IMR-90 (cell line): ENCODE data around the gene MPPED1. TPM values are rescaled to one million over a fixed set of nuclear protein-coding genes. Genes with fewer than 3 reads are reported as not detected.

ENCODE experiments used
- ATAC-seq: fragments of 200-7000 bp; cut with Tn5 transposase; 2 replicates; pipeline ENCODE4 v1.9.1; 2020; ENCODE audit warnings: low read depth, mild to moderate bottlenecking, moderate library complexity
- BruUV-seq: library from RNA; stranded (reverse); fragments of 400-500 nt; replicated peaks from 2 replicates; lab custom pipeline; 2021; lab: Mats Ljungman, UMichigan
- CTCF ChIA-PET: fragments of 300-600 bp; formaldehyde crosslinking; extraction: SDS; loops from one replicate; lab custom pipeline; 2021; ENCODE audit warnings: antibody characterized with exemption; lab: Yijun Ruan, JAX
- POLR2A ChIA-PET: fragments of 300-600 bp; sonication (Branson Sonifier 250); formaldehyde crosslinking; loops from one replicate; lab custom pipeline; 2022; ENCODE audit warnings: antibody characterized with exemption; ENCODE audit not compliant: unreplicated experiment; lab: Charles Lee
- DNase-seq: peaks from one replicate; pipeline ENCODE4 v3.0.0; 2013
- H2AFZ ChIP-seq: replicated peaks from 2 replicates; pipeline ENCODE3; 2013; ENCODE audit warnings: low read length, mild to moderate bottlenecking; ENCODE audit not compliant: poor library complexity
- H2AK5ac ChIP-seq: 2 replicates; pipeline ENCODE4 v1.6.1; 2013; ENCODE audit warnings: low read depth, low read length, inconsistent platforms
- H2AK9ac ChIP-seq: replicated peaks from 2 replicates; pipeline ENCODE3; 2013; ENCODE audit warnings: mild to moderate bottlenecking, low read depth, low read length, moderate library complexity; ENCODE audit not compliant: poor library complexity
- H2BK120ac ChIP-seq: 2 replicates; pipeline ENCODE4 v1.6.1; 2013; ENCODE audit warnings: low read depth, low read length, inconsistent platforms
- H2BK15ac ChIP-seq: 3 replicates; pipeline ENCODE4 v1.6.1; 2013; ENCODE audit warnings: low read depth, low read length, inconsistent platforms
- H2BK20ac ChIP-seq: 2 replicates; pipeline ENCODE4 v1.6.1; 2013; ENCODE audit warnings: low read depth, mild to moderate bottlenecking, inconsistent platforms, low read length, moderate library complexity
- H2BK5ac ChIP-seq: 2 replicates; pipeline ENCODE4 v1.6.1; 2013; ENCODE audit warnings: mild to moderate bottlenecking, low read depth, low read length, inconsistent platforms; ENCODE audit not compliant: poor library complexity, severe bottlenecking
- H3K14ac ChIP-seq: replicated peaks from 2 replicates; pipeline ENCODE4 v1.6.1; 2013; ENCODE audit warnings: low read depth, low read length, inconsistent platforms
- H3K18ac ChIP-seq: 2 replicates; pipeline ENCODE4 v1.6.1; 2013; ENCODE audit warnings: low read depth, low read length, control low read depth
- H3K23ac ChIP-seq: 2 replicates; pipeline ENCODE4 v1.6.1; 2013; ENCODE audit warnings: low read depth, low read length, inconsistent platforms
- H3K27ac ChIP-seq: 2 replicates; pipeline ENCODE4 v1.5.1; 2013; ENCODE audit warnings: mild to moderate bottlenecking, control low read depth, low read length; ENCODE audit not compliant: insufficient read depth
- H3K27me3 ChIP-seq: 2 replicates; pipeline ENCODE4 v1.6.1; 2013; ENCODE audit warnings: low read length; ENCODE audit not compliant: control insufficient read depth, insufficient read depth
- H3K36me3 ChIP-seq: 2 replicates; pipeline ENCODE4 v1.6.1; 2013; ENCODE audit warnings: low read length, mixed read lengths; ENCODE audit not compliant: control insufficient read depth, insufficient read depth
- H3K4ac ChIP-seq: 2 replicates; pipeline ENCODE4 v1.6.1; 2013; ENCODE audit warnings: low read depth, low read length, inconsistent platforms
- H3K4me1 ChIP-seq: 2 replicates; pipeline ENCODE4 v1.6.1; 2013; ENCODE audit warnings: low read length, mixed read lengths; ENCODE audit not compliant: control insufficient read depth, insufficient read depth
- H3K4me2 ChIP-seq: 2 replicates; pipeline ENCODE4 v1.6.1; 2013; ENCODE audit warnings: low read depth, mild to moderate bottlenecking, control low read depth, low read length, moderate library complexity
- H3K4me3 ChIP-seq: 2 replicates; pipeline ENCODE4 v1.5.1; 2013; ENCODE audit warnings: low read depth, mild to moderate bottlenecking, control low read depth, low read length, moderate library complexity; ENCODE audit not compliant: insufficient read depth
- H3K56ac ChIP-seq: 2 replicates; pipeline ENCODE4 v1.6.1; 2013; ENCODE audit warnings: low read length, inconsistent platforms; ENCODE audit not compliant: insufficient read depth; ENCODE audit errors: extremely low read depth
- H3K79me1 ChIP-seq, 2 experiments: 2 replicates each; pipeline ENCODE4 v1.6.1; 2013; ENCODE audit warnings: low read length in 2 of 2, inconsistent platforms in 1 of 2, low read depth in 1 of 2
- H3K9ac ChIP-seq: 2 replicates; pipeline ENCODE4 v1.6.1; 2013; ENCODE audit warnings: low read depth, low read length, control low read depth
- H3K9me1 ChIP-seq: 2 replicates; pipeline ENCODE4 v1.6.1; 2013; ENCODE audit warnings: low read length, inconsistent platforms; ENCODE audit not compliant: insufficient read depth
- H3K9me3 ChIP-seq: 2 replicates; pipeline ENCODE4 v1.6.1; 2013; ENCODE audit warnings: low read length; ENCODE audit not compliant: control insufficient read depth, insufficient read depth
- H4K20me1 ChIP-seq: 2 replicates; pipeline ENCODE4 v1.6.1; 2013; ENCODE audit warnings: low read length, inconsistent platforms; ENCODE audit not compliant: insufficient read depth
- H4K5ac ChIP-seq: 2 replicates; pipeline ENCODE4 v1.6.1; 2013; ENCODE audit warnings: mild to moderate bottlenecking, low read depth, low read length, control low read depth
- H4K8ac ChIP-seq, 2 experiments: 2 replicates each; pipeline ENCODE4 v1.6.1; 2013; ENCODE audit warnings: low read depth in 2 of 2, low read length in 2 of 2, control low read depth in 1 of 2, inconsistent platforms in 1 of 2
- H4K91ac ChIP-seq: 2 replicates; pipeline ENCODE4 v1.6.1; 2013; ENCODE audit warnings: low read depth, low read length, inconsistent platforms; ENCODE audit not compliant: insufficient read depth
- BHLHE40 ChIP-seq: fragments of 150-350 bp; IDR thresholded peaks from 2 replicates; pipeline ENCODE4 v1.6.1; 2016; ENCODE audit warnings: mild to moderate bottlenecking, low read depth, low read length
- CEBPB ChIP-seq: IDR thresholded peaks from 2 replicates; pipeline ENCODE4 v1.6.1; 2012; ENCODE audit warnings: low read depth, low read length, improper control_type of control experiment
- CHD1 ChIP-seq: IDR thresholded peaks from 2 replicates; pipeline ENCODE4 v1.6.1; 2012; ENCODE audit warnings: low read depth, low read length, improper control_type of control experiment
- FOS ChIP-seq: fragments of 150-350 bp; IDR thresholded peaks from 2 replicates; pipeline ENCODE4 v1.6.1; 2016; ENCODE audit warnings: low read depth, low read length
- MXI1 ChIP-seq: IDR thresholded peaks from 2 replicates; pipeline ENCODE4 v1.6.1; 2012; ENCODE audit warnings: low read depth, mild to moderate bottlenecking, low read length, moderate library complexity, borderline replicate concordance
- NFE2L2 ChIP-seq: fragments of 150-350 bp; IDR thresholded peaks from 2 replicates; pipeline ENCODE4 v1.6.1; 2016; ENCODE audit warnings: low read depth, mild to moderate bottlenecking, low read length
- RAD21 ChIP-seq: IDR thresholded peaks from 2 replicates; pipeline ENCODE4 v1.6.1; 2012; ENCODE audit warnings: low read length, improper control_type of control experiment
- RCOR1 ChIP-seq: IDR thresholded peaks from 2 replicates; pipeline ENCODE4 v1.6.1; 2012; ENCODE audit warnings: mild to moderate bottlenecking, low read length, improper control_type of control experiment; ENCODE audit not compliant: insufficient replicate concordance
- RFX5 ChIP-seq: IDR thresholded peaks from 2 replicates; pipeline ENCODE4 v1.8.0; 2012; ENCODE audit warnings: low read depth, mild to moderate bottlenecking, low read length, moderate library complexity
- SMC3 ChIP-seq: fragments of 150-350 bp; IDR thresholded peaks from 2 replicates; pipeline ENCODE4 v1.6.1; 2016; ENCODE audit warnings: low read depth, mild to moderate bottlenecking, antibody characterized with exemption, low read length, moderate library complexity
- WGBS, 2 experiments: methylation state at CpG; one replicate each; pipeline versions ENCODE4 v1.1.5 to v1.1.7; 2013; ENCODE audit warnings: missing lambda C conversion rate in 2 of 2; ENCODE audit not compliant: insufficient read length in 1 of 2; ENCODE audit errors: extremely low coverage in 2 of 2; 5-methylcytosine and 5-hydroxymethylcytosine counted together
- dilution Hi-C: fragments of 300-500 bp; cut with HindIII; formaldehyde crosslinking; loops from one replicate; pipeline ENCODE4 v1.14.3; 2018; ENCODE audit warnings: low sequenced_read_pairs; ENCODE audit not compliant: unreplicated experiment
- in situ Hi-C: fragments of 300-500 bp; cut with MboI; formaldehyde crosslinking; loops from 3 replicates; pipeline ENCODE4 v1.14.3; 2019; ENCODE audit warnings: low sequenced_read_pairs, inconsistent platforms, mixed read lengths
- intact Hi-C: fragments of 100-400 bp; cut with micrococcal nuclease; formaldehyde crosslinking; loops from 2 replicates; pipeline ENCODE4 v1.10.0; 2022
- polyA plus RNA-seq, 3 experiments: library from polyadenylated mRNA; depleted of rRNA; stranded (reverse); fragments of >200 nt; gene quantifications; 2 replicates each; pipeline ENCODE4 v1.2.3, GENCODE V29; 2012; ENCODE audit warnings: low replicate concordance in 1 of 3
- total RNA-seq: library from RNA; depleted of rRNA; stranded (reverse); fragments of >200 nt; gene quantifications from 2 replicates; pipeline ENCODE4 v1.2.3, GENCODE V29; 2012
- TF ChIP-seq, protein P1 (sequence below): fragments of 150-350 bp; IDR thresholded peaks from 2 replicates; pipeline ENCODE4 v1.6.1; 2016; ENCODE audit warnings: low read depth, mild to moderate bottlenecking, low read length, moderate library complexity, borderline replicate concordance

MPPED1 gene
- total and polyA plus RNA-seq, 2 of the 4 experiments (the other 2 are of a cell fraction) = not detected

DNA sequence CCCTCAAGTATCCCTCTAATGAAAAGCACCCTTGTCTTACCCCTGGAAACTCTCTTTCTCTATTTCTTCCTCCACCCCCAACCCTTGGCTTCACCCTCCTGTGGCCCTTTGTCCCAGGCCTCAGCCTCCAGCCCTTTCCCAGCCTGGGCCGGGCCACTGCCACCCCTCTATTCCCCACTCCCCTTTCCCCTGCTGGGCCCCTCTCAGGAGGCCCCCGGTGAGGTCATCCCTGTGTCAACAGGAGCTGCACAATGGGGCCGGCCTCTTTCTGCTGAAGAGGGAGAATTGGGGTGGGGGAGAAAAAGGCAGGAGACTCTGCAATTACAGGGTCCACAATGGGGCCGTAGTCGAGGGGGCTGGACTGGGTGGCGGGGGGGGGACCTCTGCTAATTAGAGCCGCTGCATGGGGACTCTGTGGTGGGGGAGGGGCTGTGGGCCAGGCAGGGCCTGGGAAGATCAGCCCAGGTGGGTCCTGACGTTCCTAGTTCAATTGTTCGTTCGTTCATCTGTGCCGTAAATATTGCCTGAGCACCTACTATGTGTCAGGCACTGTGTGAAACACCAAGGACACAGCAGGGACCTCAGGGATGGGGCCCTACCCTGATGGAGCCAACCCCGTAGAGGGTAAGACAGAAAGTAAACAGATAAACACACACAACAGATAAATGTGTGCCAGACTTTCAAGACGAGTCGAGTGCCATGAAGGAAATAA is 18.5 kb upstream of the MPPED1 start:
- Histone ChIP-seq H3K14ac (no peak overlapping the region), H3K23ac (no peak overlapping the region), H4K20me1 (no peaks in the 10 kb centered on the region), H2BK120ac (no peak overlapping the region), H4K5ac (no peak overlapping the region), H3K79me1 (no peaks in the 10 kb centered on the region), H3K4ac (no peak overlapping the region), H2BK5ac (no peak overlapping the region), H3K27me3 (peaks cover 12% of the 10 kb centered on the region; the same call in 1 of the 2 replicates), H2AK9ac (no peak overlapping the region), H2AK5ac (no peak overlapping the region), H2BK20ac (no peak overlapping the region), H3K4me1 (no peaks in the 10 kb centered on the region), H3K18ac (no peak overlapping the region), H3K36me3 (no peaks in the 10 kb centered on the region), H3K9ac (no peak overlapping the region), H3K9me3 (no peaks in the 10 kb centered on the region), H3K4me2 (no peak overlapping the region), H4K91ac (no peak overlapping the region), H3K9me1 (no peaks in the 10 kb centered on the region), H4K8ac (no peak overlapping the region), H3K4me3 (no peak overlapping the region), H2BK15ac (no peak overlapping the region), H2AFZ (no peak overlapping the region), H3K27ac (no peak overlapping the region), H3K56ac (no peak overlapping the region)
- ATAC-seq (no peak), DNase-seq (no peak)
- in situ Hi-C loops (loop anchor here (25.0 kb wide), 1 partner anchor 1244 kb away; no protein-coding TSS in a partner anchor), dilution Hi-C loops (no loop called here), intact Hi-C loops (no loop called here)
- 15% methylated on average over 5 of the region's 14 CpGs; no CpG with 5 or more reads in 1 of the 2 experiments for WGBS, 2 experiments
- ChIA-PET CTCF (interaction anchor here (1.2 kb wide), 1 partner anchor 492 kb away, joined by 3 read pairs; no protein-coding TSS in a partner anchor), POLR2A (no interaction called here)
- TF ChIP-seq NFE2L2 = no peak
- TF ChIP-seq RAD21 = no peak
- TF ChIP-seq, protein P1, sequence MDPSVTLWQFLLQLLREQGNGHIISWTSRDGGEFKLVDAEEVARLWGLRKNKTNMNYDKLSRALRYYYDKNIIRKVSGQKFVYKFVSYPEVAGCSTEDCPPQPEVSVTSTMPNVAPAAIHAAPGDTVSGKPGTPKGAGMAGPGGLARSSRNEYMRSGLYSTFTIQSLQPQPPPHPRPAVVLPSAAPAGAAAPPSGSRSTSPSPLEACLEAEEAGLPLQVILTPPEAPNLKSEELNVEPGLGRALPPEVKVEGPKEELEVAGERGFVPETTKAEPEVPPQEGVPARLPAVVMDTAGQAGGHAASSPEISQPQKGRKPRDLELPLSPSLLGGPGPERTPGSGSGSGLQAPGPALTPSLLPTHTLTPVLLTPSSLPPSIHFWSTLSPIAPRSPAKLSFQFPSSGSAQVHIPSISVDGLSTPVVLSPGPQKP = no peak
- no peak for TF ChIP-seq RCOR1
- no peak for TF ChIP-seq BHLHE40
- no peak for TF ChIP-seq CHD1
- no peak for TF ChIP-seq RFX5
- TF ChIP-seq CEBPB = no peak
- no peak for TF ChIP-seq SMC3
- TF ChIP-seq FOS = no peak
- no peak for TF ChIP-seq MXI1
- no TSS peak for BruUV-seq
